ENCODE results near the gene DPP10.

- TF ChIP-seq EP300 (IDR thresholded peaks at IDR 0.05; ENCODE audit: borderline replicate concordance in 1 of 2, control insufficient read depth in 1 of 2, low read depth in 2 of 2, low read length in 2 of 2) (no peak), POLR2A (IDR thresholded peaks at IDR 0.05; ENCODE audit: low read depth, low read length) (no peak), RAD21 (IDR thresholded peaks at IDR 0.05; ENCODE audit: insufficient read depth, low read depth, low read length) (no peak), ELK1 (IDR thresholded peaks at IDR 0.05; ENCODE audit: low read depth, low read length) (no peak), HDAC6 (IDR thresholded peaks at IDR 0.05; ENCODE audit: unreplicated experiment) (no peak), NKRF (conservative IDR thresholded peaks at IDR 0.05) (no peak), EZH2 (IDR thresholded peaks at IDR 0.05; ENCODE audit: borderline replicate concordance, control insufficient read depth, low read depth, low read length) (no peak), CTCF (IDR thresholded peaks at IDR 0.05 in 2 of 3, conservative IDR thresholded peaks at IDR 0.05 in 1 of 3; ENCODE audit: control insufficient read depth in 2 of 3, extremely low read depth in 1 of 3, insufficient read depth in 1 of 3, low read depth in 3 of 3, low read length in 3 of 3) (no peak; a peak in 1 of 6 replicates)
- TF ChIP-seq, protein P1, sequence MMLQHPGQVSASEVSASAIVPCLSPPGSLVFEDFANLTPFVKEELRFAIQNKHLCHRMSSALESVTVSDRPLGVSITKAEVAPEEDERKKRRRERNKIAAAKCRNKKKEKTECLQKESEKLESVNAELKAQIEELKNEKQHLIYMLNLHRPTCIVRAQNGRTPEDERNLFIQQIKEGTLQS (IDR thresholded peaks at IDR 0.05; ENCODE audit: borderline replicate concordance, extremely low read depth, low read depth, low read length): no peak
- TF ChIP-seq, protein P2, sequence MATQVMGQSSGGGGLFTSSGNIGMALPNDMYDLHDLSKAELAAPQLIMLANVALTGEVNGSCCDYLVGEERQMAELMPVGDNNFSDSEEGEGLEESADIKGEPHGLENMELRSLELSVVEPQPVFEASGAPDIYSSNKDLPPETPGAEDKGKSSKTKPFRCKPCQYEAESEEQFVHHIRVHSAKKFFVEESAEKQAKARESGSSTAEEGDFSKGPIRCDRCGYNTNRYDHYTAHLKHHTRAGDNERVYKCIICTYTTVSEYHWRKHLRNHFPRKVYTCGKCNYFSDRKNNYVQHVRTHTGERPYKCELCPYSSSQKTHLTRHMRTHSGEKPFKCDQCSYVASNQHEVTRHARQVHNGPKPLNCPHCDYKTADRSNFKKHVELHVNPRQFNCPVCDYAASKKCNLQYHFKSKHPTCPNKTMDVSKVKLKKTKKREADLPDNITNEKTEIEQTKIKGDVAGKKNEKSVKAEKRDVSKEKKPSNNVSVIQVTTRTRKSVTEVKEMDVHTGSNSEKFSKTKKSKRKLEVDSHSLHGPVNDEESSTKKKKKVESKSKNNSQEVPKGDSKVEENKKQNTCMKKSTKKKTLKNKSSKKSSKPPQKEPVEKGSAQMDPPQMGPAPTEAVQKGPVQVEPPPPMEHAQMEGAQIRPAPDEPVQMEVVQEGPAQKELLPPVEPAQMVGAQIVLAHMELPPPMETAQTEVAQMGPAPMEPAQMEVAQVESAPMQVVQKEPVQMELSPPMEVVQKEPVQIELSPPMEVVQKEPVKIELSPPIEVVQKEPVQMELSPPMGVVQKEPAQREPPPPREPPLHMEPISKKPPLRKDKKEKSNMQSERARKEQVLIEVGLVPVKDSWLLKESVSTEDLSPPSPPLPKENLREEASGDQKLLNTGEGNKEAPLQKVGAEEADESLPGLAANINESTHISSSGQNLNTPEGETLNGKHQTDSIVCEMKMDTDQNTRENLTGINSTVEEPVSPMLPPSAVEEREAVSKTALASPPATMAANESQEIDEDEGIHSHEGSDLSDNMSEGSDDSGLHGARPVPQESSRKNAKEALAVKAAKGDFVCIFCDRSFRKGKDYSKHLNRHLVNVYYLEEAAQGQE (IDR thresholded peaks at IDR 0.05; ENCODE audit: low read depth, low read length): no peak
Observed at GRCh38 chr2:114729026-114729425, 286.6 kb downstream of the DPP10 start.

Measured in GM12878 (cell line).